HG03460 (cell line): ENCODE measurements around the gene RNASEL.

ENCODE experiments used
- ATAC-seq: cut with Tn5 transposase; IDR thresholded peaks from one replicate; pipeline ENCODE4 v1.9.1; 2021; ENCODE audit not compliant: unreplicated experiment

The RNASEL gene

GRCh38 chr1:182600745-182601415 is 11.8 kb upstream of the RNASEL start:
- ATAC-seq = no peak

GRCh38 chr1:182600036-182600713 is 11.1 kb upstream of the RNASEL start:
- no peak for ATAC-seq

DNA sequence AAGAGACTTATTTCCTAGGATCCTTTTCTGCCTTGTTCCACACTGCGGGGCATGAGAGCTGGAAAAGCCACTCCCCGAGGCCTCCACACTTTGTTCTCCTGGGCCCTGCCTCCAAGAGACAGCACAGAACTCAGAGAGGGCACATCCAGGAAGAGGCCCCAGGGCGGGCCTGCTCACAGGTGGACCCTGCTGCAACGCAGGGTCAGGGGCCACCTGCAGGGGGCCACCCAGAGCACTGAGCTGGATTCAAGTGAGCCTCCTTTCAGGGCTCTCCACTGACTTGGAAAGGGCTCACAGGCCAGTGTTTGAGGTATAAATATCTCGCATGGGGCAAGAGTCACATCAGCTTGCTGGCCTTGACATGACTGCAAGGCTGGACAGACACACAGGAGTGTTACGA is 10.3 kb upstream of the RNASEL start:
- ATAC-seq = no peak

- no peak for ATAC-seq
Observed at GRCh38 chr1:182598296-182598695, 9.2 kb upstream of the RNASEL start.

- no peak for ATAC-seq
Observed at GRCh38 chr1:182596934-182597333, 7.9 kb upstream of the RNASEL start.

- ATAC-seq = no peak
Observed at GRCh38 chr1:182595641-182596240, 6.7 kb upstream of the RNASEL start.

DNA sequence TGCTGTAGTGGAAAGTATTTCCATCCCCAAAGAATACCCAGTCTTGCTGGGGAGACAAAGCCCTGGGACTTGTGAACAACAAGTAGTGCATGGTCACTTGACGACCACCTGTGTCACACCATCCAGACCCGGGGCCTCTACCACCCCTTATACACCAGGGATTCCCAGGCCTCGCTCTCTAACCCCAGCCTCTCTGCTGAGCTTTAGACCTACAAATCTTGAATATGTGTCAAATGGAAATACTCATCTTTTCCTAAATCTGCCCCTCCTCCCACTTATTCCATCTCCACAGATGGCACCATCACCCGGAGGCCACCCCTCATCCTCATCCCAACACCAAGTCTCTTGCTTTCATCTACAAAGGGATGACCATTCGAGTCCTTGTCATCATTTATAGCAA is 875 bp upstream of the RNASEL start:
- ATAC-seq = no peak

GRCh38 chr1:182589520-182589919 is 464 bp upstream of the RNASEL start:
- ATAC-seq = no peak

DNA sequence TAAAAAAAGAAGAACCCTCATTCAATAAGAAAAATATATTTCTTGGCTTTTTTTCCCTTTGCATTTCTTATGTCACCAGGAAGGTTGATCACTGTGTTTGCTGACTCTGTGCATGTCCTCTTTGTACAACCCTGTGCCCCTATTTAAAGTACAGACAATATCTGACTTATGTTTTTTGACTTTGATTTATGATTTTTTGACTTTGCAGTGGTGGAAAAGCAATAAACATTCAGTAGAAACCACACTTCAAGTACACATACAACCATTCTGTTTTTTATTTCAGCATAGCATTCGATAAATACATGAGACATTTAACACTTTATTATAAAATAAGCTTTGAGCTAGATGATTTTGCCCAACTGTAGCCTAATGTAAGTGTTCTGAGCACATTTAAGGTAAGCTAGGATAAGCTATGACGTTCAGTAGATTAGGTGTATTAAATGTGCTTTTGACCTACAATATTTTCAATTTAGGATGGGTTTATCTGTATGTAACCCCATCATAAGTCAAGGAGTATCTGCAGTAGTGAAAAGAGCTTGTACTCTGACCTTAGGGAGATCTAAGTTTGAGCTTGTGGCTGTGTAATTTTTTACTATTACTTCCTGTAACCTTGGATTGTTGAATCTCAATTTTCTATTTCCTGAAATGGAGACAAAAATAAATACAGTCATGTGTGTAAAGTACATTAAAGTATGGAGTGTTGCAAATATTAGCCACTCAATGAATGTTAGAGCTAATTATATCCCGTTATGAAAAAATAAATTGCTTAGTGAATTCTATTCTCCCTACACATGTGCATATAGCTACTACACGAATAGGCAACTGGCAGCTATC is 1.2 kb downstream of the RNASEL start:
- no peak for ATAC-seq

GRCh38 chr1:182587093-182587492 is 2.0 kb downstream of the RNASEL start:
- no peak for ATAC-seq

DNA sequence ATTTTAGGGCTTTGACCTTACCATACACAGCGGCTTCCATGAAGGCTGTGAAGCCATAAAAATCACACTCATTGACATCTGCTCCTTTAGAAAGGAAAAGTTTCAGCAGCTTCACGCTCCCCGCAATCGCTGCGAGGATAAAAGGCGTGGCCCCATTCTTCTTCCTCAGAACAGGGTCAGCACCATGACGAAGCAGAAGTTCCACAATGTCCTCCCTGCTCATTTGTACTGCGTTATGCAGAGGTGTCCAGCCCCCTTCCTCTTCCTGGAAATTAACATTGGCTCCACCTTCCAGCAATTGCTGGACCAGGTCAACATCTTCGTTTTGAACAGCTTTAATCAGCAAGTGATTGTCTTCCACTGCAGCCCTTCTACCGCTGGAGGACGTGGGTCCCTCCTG is 2.7 kb downstream of the RNASEL start:
- no peak for ATAC-seq

GRCh38 chr1:182584746-182585145 is 4.3 kb downstream of the RNASEL start:
- no peak for ATAC-seq

- no peak for ATAC-seq
Observed at GRCh38 chr1:182580736-182581135, 8.3 kb downstream of the RNASEL start.

DNA sequence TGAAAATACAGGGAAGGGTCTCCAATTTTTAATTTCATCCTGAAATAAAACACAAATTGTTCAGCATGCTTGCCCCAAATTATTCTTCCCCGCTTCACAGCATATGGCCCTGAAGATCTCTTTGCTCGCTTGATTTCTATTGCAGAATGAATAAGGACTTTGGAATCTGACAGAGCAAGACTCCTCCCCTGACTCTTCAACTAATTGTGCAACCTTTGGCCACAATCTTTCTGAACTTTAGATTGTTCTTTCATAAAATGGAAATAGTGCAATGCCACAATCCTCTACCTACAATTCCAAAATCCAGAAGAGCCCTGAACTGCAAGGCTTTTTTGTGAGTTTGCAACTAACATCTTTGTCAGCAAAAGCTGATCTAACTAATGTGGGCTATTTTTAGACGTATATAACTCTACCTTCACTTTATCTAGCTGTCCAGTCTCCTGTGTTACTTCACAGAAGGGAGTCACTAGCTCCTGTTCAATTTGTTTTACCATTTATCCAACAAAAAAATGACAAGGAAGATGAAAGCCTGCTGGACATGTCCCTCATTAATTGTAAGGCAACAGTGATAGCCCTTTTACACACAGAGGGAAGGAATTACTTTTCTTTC is 13.4 kb downstream of the RNASEL start:
- ATAC-seq = no peak

DNA sequence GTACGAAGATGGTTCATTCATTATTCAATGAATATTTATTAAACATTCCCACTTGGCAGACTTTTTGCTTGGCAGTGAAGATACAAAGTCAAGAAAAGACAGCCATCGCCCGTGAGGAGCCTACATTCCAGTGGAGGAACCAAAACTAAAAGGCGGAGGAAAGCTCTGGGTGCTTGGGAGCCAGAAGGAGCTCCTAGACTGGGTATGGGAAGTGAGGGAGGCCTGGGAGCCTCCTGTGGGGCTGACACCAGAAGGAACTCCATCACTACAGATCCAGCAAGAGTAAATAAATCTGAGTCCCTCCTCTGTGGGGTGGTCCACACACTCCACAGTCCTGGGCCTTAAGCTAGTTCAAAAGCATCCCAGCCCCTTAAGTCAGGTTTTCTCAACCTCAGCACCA is 14.9 kb downstream of the RNASEL start:
- ATAC-seq = no peak

GRCh38 chr1:182570611-182570970 is 18.5 kb downstream of the RNASEL start:
- ATAC-seq = no peak

- no peak for ATAC-seq
Observed at GRCh38 chr1:182569939-182570610, 19.0 kb downstream of the RNASEL start.

GRCh38 chr1:182568647-182569284 is 20.3 kb downstream of the RNASEL start:
- no peak for ATAC-seq

GRCh38 chr1:182567629-182568028 is 21.4 kb downstream of the RNASEL start:
- ATAC-seq = no peak

- no peak for ATAC-seq
Observed at GRCh38 chr1:182565537-182565936, 23.5 kb downstream of the RNASEL start.
